Colon (tissue), 2 donors: Measurements from ENCODE around the gene PARD3.

Experiments
- FAIRE-seq: peaks from 2 replicates; lab custom pipeline; 2012; peaks lifted over from hg19 to GRCh38; lab: Jason Lieb, UNC
- donor health status: control.
- donor health status: control.

PARD3 gene

DNA sequence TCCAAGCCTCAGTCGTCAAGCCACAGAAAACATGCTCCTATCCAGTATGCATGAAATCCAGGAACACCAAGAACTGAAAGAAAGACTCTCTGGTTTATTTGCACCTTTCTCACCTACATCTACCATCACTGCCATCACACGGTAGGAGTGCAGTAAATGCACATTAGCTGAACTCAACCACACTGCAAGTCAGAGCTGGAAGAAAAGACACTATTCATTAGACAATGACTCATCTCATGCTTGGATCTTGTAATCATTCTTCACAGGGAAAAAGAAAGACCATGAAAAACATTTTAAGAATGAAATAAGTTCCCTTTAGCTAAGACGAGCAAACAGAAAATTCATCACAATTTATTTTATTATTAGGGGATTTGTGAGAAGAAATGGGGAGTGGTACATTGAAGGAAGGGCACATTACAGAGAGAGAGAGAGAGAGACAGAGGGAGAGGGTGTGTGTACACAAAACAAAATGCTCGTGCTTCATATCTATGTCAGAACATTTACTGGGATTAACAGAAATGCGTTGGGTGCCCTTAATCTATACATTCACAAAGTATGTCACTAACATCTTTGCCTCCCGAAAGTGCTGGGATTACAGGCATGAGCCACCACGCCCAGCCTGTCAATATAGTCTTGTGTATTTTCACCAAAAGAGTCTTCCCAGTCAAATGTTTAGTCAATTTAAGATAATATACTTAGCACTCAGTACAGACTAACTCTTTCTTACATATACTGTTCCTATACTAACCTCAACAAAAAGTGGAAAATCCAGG, 324.9 kb downstream of the PARD3 start:
- no peak for FAIRE-seq

DNA sequence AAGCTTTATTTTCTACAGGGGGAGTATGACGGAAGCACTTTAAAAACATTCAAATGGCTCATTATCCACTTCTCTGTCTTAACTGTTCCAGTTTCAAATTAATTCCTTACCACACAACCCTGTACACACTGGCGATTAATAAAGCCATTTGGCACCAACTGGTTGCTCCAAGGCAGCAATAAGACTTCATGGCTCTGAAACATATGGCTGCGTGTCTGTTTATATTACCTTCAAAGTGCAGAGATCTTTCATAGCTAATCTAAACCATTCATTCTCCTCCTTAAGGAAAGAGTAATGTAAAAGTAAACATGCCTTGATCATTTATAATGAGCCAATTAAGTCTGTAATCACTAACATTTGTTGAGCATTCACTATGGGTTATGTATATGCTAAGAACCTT, 325.7 kb downstream of the PARD3 start:
- FAIRE-seq: no peak

GRCh38 chr10:34488476-34489130, 326.5 kb downstream of the PARD3 start:
- no peak for FAIRE-seq

GRCh38 chr10:34486008-34486407, 329.1 kb downstream of the PARD3 start:
- no peak for FAIRE-seq

DNA sequence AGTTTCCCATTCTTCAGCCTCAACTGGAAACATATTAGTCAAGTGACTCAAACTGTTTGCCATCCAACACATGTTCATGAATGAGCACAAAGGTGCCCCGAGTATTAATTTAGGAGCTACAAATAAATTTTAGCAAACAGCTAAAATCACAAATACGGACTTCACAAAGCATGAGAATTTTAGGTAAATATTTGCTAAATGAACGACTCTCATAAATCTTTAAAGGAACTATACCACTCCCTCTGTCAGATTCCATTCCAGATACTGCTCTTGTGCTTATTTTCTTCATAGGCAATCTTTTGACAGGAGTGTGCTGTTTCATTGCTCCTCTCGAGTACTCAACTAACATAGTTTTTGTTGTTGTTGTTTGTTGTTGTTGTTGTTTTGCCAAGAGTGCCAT, 330.9 kb downstream of the PARD3 start:
- FAIRE-seq: no peak

GRCh38 chr10:34480345-34480744, 334.8 kb downstream of the PARD3 start:
- FAIRE-seq: no peak

GRCh38 chr10:34479520-34480179, 335.4 kb downstream of the PARD3 start:
- no peak for FAIRE-seq

GRCh38 chr10:34477249-34477648, 337.8 kb downstream of the PARD3 start:
- FAIRE-seq: no peak

GRCh38 chr10:34476608-34477007, 338.5 kb downstream of the PARD3 start:
- FAIRE-seq: no peak

- FAIRE-seq: no peak
Observed at GRCh38 chr10:34475786-34476185, 339.3 kb downstream of the PARD3 start.

GRCh38 chr10:34475274-34475646, 339.8 kb downstream of the PARD3 start:
- no peak for FAIRE-seq

DNA sequence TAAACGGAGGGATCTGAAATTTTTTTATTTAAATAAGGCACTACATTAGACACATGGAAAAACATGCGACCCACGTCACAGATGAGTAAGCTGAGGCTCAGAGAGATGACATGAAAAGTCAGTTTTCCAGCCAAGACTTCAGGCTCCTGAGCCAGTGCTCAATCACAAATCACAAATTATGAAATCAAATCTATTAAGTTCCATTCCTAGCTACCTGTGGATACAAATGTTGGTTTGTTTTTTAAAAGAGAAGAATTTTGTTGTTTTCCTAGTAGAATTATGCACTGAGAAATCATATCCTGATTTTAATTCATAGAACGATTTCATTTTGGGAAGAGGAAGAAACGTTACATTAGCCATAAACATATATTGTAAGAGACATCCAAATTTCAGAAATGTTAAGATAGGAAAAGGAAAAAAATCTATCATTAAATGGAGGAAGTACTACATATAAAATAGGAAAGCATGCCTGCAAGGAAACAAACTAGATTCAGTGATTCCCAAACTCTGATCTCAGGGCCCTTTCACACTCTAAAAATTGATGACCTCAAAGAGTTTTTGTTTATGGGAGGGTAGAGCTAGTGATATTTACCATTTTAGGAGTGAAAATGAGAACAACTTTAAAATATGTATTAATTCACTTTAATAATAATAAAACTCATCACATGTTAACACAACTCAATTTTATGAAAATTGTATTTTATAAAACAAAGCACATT, 340.4 kb downstream of the PARD3 start:
- FAIRE-seq: no peak

GRCh38 chr10:34474009-34474376, 341.1 kb downstream of the PARD3 start:
- FAIRE-seq: no peak

- FAIRE-seq: no peak
Observed at GRCh38 chr10:34473174-34474008, 341.7 kb downstream of the PARD3 start.

- FAIRE-seq: no peak
Observed at GRCh38 chr10:34470307-34470706, 344.8 kb downstream of the PARD3 start.

DNA sequence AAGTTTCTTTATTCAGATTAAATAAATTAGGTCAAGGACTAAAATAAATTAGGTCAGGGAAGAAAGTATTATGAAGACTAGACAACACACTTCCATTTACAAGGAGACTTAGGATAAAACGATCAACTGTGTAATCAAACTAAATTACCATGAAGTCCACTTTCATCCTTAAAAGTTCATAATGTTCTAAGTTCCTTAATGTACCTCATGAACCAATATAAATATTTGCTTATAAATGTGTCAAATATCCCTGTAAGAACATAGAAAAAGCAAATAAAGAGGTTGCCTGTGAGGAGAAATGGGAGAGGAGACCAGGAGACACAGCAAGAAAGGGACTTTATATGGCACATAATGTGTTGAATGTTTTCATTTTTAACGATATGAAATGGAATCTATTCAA, 345.6 kb downstream of the PARD3 start:
- no peak for FAIRE-seq

DNA sequence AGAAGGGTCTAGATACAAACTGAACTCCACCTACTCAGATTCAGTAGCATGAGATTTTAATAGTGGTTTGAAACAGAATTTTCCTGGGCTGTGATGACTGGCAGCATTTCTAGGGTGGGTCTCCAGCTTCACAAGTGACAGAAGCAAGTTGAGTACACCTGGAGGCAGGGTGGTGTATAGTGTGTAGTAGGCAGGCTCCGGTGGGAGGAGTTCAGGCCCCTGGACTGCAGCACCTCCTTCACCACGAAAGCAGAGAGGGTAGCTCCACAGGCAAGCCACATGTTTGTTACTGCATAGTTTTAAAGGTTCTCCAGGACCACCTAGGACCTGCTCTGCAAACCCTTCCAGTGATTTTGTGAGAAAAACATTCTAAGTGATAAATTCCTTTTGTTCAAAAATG, 347.2 kb downstream of the PARD3 start:
- no peak for FAIRE-seq

GRCh38 chr10:34467364-34467763, 347.7 kb downstream of the PARD3 start:
- FAIRE-seq: no peak

GRCh38 chr10:34465678-34466077, 349.4 kb downstream of the PARD3 start:
- FAIRE-seq: no peak

- no peak for FAIRE-seq
Observed at GRCh38 chr10:34464591-34464990, 350.5 kb downstream of the PARD3 start.

DNA sequence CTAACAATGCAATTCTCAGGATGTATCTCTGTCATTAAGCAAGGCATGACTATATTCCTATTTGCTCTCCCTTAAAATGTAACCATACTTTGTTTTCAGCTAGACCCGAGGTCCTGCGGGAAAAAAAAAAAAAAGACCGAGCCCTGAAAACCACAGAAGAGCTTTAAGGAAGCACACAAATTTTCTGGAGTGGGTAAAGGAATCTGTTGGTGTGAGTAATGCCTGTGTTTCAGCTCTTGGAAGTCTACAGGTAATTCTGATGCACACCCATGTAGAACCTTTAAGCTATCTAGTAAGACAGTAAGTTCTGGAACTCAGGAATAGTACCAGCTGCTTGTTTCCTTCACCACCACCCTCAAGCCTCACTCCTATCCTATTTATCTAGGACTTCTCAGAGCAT, 351.1 kb downstream of the PARD3 start:
- FAIRE-seq: no peak

DNA sequence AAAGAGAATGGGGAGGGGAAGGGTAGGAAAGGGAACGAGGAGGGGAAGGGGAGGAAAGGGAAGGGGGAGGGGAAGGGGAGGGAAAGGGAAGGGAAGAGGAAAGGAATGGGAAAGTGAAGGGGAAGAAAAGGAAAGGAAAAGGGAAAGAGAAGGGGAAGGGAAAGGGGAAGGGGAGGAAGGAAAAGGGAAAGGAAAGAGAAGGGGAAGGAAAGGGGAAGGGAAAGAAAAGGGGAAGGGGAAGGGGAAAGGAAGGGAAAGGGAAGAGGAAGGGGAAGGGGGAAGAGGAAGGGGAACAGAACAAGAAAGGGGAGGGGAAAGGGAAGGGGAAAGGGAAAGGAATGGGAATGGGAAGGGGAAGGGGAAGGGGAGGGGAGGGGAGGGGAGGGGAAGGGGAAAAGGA, 352.1 kb downstream of the PARD3 start:
- no peak for FAIRE-seq
